Ishikawa (cell line): ENCODE results near the gene TMEM165.

Experiments used
- CEBPB ChIP-seq: IDR thresholded peaks from 2 replicates; pipeline ENCODE4 v1.6.1; 2012
- CREB1 ChIP-seq: IDR thresholded peaks from 2 replicates; pipeline ENCODE4 v1.6.1; 2012; ENCODE audit warnings: low read depth
- EGR1 ChIP-seq: IDR thresholded peaks from 2 replicates; pipeline ENCODE4 v1.6.1; 2012
- EP300 ChIP-seq: IDR thresholded peaks from 2 replicates; pipeline ENCODE4 v1.6.1; 2012; ENCODE audit warnings: borderline replicate concordance
- FOXM1 ChIP-seq: IDR thresholded peaks from 2 replicates; pipeline ENCODE4 v1.6.1; 2012; ENCODE audit warnings: low read depth, borderline replicate concordance
- MAX ChIP-seq: IDR thresholded peaks from 2 replicates; pipeline ENCODE4 v1.6.1; 2012
- NFIC ChIP-seq: IDR thresholded peaks from 2 replicates; pipeline ENCODE4 v1.6.1; 2012
- RAD21 ChIP-seq: IDR thresholded peaks from 2 replicates; pipeline ENCODE4 v1.6.1; 2012; ENCODE audit warnings: low read depth
- REST ChIP-seq: IDR thresholded peaks from 2 replicates; pipeline ENCODE4 v1.6.1; 2012; ENCODE audit warnings: low read depth, mild to moderate bottlenecking
- TAF1 ChIP-seq: IDR thresholded peaks from 2 replicates; pipeline ENCODE4 v1.6.1; 2012; ENCODE audit warnings: low read depth, mild to moderate bottlenecking
- TCF12 ChIP-seq: IDR thresholded peaks from 2 replicates; pipeline ENCODE4 v1.6.1; 2012; ENCODE audit warnings: low read depth
- TEAD4 ChIP-seq: IDR thresholded peaks from 2 replicates; pipeline ENCODE4 v1.6.1; 2012
- USF1 ChIP-seq: IDR thresholded peaks from 2 replicates; pipeline ENCODE4 v1.6.1; 2012
- YY1 ChIP-seq: IDR thresholded peaks from 2 replicates; pipeline ENCODE4 v1.6.1; 2012; ENCODE audit warnings: low read depth
- ZBTB7A ChIP-seq: IDR thresholded peaks from 2 replicates; pipeline ENCODE4 v1.6.1; 2012; ENCODE audit warnings: low read depth

TMEM165 gene

GRCh38 chr4:55358246-55358645, 37.5 kb upstream of the TMEM165 start:
- TF ChIP-seq MAX (no peak), CREB1 (no peak), YY1 (no peak), EGR1 (no peak), RAD21 (no peak)

GRCh38 chr4:55358668-55359067, 37.1 kb upstream of the TMEM165 start:
- TF ChIP-seq CEBPB (no peak), TEAD4 (no peak), NFIC (no peak), ZBTB7A (no peak), RAD21 (no peak), USF1 (no peak), FOXM1 (no peak), REST (no peak), EGR1 (no peak), TAF1 (no peak), YY1 (no peak), MAX (no peak), EP300 (no peak), CREB1 (no peak), TCF12 (no peak)

- TF ChIP-seq YY1 (no peak), RAD21 (no peak), CREB1 (no peak), ZBTB7A (no peak), TEAD4 (no peak), FOXM1 (no peak), MAX (no peak), USF1 (no peak), EP300 (no peak), TCF12 (no peak), REST (no peak), CEBPB (no peak)
Observed at GRCh38 chr4:55359397-55359916, 36.3 kb upstream of the TMEM165 start.

GRCh38 chr4:55363691-55364351, 31.9 kb upstream of the TMEM165 start:
- TF ChIP-seq REST (no peak), EGR1 (no peak), RAD21 (no peak), CEBPB (no peak), ZBTB7A (no peak), YY1 (no peak), TEAD4 (no peak), CREB1 (no peak), MAX (no peak), NFIC (no peak), TAF1 (no peak), FOXM1 (no peak), TCF12 (no peak), USF1 (no peak), EP300 (no peak)
